ENCODE results near the gene PTPRN2. TPM values are rescaled to one million over a fixed set of nuclear protein-coding genes. Genes with fewer than 3 reads are reported as not detected.

The PTPRN2 gene
- total RNA-seq, 1 experiment from 2014 or later, result 1.7 TPM

GRCh38 chr7:157547611-157548010, 1040.0 kb downstream of the PTPRN2 start:
- Histone ChIP-seq H3K4me1 (ENCODE audit: low read length) (no peaks in the 10 kb centered on the region), H3K9ac (ENCODE audit: low read length) (no peak overlapping the region), H3K4me2 (ENCODE audit: low read depth, low read length, poor library complexity, severe bottlenecking) (no peak overlapping the region), H3K9me3 (ENCODE audit: low read length) (no peaks in the 10 kb centered on the region), H3K9me2 (replicated peaks; ENCODE audit: insufficient read depth, low read length) (no peaks in the 10 kb centered on the region), H2AFZ (ENCODE audit: low read length) (no peak overlapping the region), H4K20me1 (ENCODE audit: insufficient read depth, low read depth, low read length) (no peaks in the 10 kb centered on the region), H3K79me2 (ENCODE audit: low read length) (no peaks in the 10 kb centered on the region), H3K27me3 (ENCODE audit: low read length) (no peaks in the 10 kb centered on the region), H3K4me3 (ENCODE audit: low read length) (no peak overlapping the region), H3K36me3 (ENCODE audit: insufficient read depth, low read length) (no peaks in the 10 kb centered on the region), H3K27ac (ENCODE audit: low read length) (no peak overlapping the region)
- DNase-seq, result no peak

- Histone ChIP-seq H3K4me3 (ENCODE audit: low read length) (no peak overlapping the region), H3K27ac (ENCODE audit: low read length) (no peak overlapping the region), H3K4me1 (ENCODE audit: low read length) (no peaks in the 10 kb centered on the region), H3K27me3 (ENCODE audit: low read length) (no peaks in the 10 kb centered on the region), H3K79me2 (ENCODE audit: low read length) (no peaks in the 10 kb centered on the region), H3K36me3 (ENCODE audit: insufficient read depth, low read length) (no peaks in the 10 kb centered on the region), H3K9ac (ENCODE audit: low read length) (no peak overlapping the region), H2AFZ (ENCODE audit: low read length) (no peak overlapping the region), H3K4me2 (ENCODE audit: low read depth, low read length, poor library complexity, severe bottlenecking) (no peak overlapping the region), H4K20me1 (ENCODE audit: insufficient read depth, low read depth, low read length) (no peaks in the 10 kb centered on the region), H3K9me2 (replicated peaks; ENCODE audit: insufficient read depth, low read length) (no peaks in the 10 kb centered on the region), H3K9me3 (ENCODE audit: low read length) (no peaks in the 10 kb centered on the region)
- DNase-seq, result no peak
These were observed 1040.5 kb downstream of the PTPRN2 start for GRCh38 chr7:157547102-157547501.

GRCh38 chr7:157545681-157546060, 1042.0 kb downstream of the PTPRN2 start:
- Histone ChIP-seq H2AFZ (ENCODE audit: low read length) (no peak overlapping the region), H3K4me2 (ENCODE audit: low read depth, low read length, poor library complexity, severe bottlenecking) (no peak overlapping the region), H3K27me3 (ENCODE audit: low read length) (no peaks in the 10 kb centered on the region), H3K9ac (ENCODE audit: low read length) (no peak overlapping the region), H3K79me2 (ENCODE audit: low read length) (no peaks in the 10 kb centered on the region), H3K36me3 (ENCODE audit: insufficient read depth, low read length) (no peaks in the 10 kb centered on the region), H3K9me2 (replicated peaks; ENCODE audit: insufficient read depth, low read length) (no peaks in the 10 kb centered on the region), H3K4me3 (ENCODE audit: low read length) (no peak overlapping the region), H3K4me1 (ENCODE audit: low read length) (no peaks in the 10 kb centered on the region), H3K27ac (ENCODE audit: low read length) (no peak overlapping the region), H3K9me3 (ENCODE audit: low read length) (no peaks in the 10 kb centered on the region), H4K20me1 (ENCODE audit: insufficient read depth, low read depth, low read length) (no peaks in the 10 kb centered on the region)
- DNase-seq, result no peak

GRCh38 chr7:157544980-157545680, 1042.5 kb downstream of the PTPRN2 start:
- Histone ChIP-seq H3K79me2 (ENCODE audit: low read length) (no peaks in the 10 kb centered on the region), H3K27me3 (ENCODE audit: low read length) (no peaks in the 10 kb centered on the region), H3K27ac (ENCODE audit: low read length) (no peak overlapping the region), H2AFZ (ENCODE audit: low read length) (no peak overlapping the region), H3K4me3 (ENCODE audit: low read length) (no peak overlapping the region), H4K20me1 (ENCODE audit: insufficient read depth, low read depth, low read length) (no peaks in the 10 kb centered on the region), H3K9me2 (replicated peaks; ENCODE audit: insufficient read depth, low read length) (no peaks in the 10 kb centered on the region), H3K9ac (ENCODE audit: low read length) (no peak overlapping the region), H3K4me2 (ENCODE audit: low read depth, low read length, poor library complexity, severe bottlenecking) (no peak overlapping the region), H3K36me3 (ENCODE audit: insufficient read depth, low read length) (no peaks in the 10 kb centered on the region), H3K9me3 (ENCODE audit: low read length) (no peaks in the 10 kb centered on the region), H3K4me1 (ENCODE audit: low read length) (no peaks in the 10 kb centered on the region)
- no peak for DNase-seq

GRCh38 chr7:157544226-157544625, 1043.4 kb downstream of the PTPRN2 start:
- DNase-seq, result no peak
- Histone ChIP-seq H3K79me2 (ENCODE audit: low read length) (no peaks in the 10 kb centered on the region), H3K27ac (ENCODE audit: low read length) (no peak overlapping the region), H3K4me1 (ENCODE audit: low read length) (no peaks in the 10 kb centered on the region), H3K9me2 (replicated peaks; ENCODE audit: insufficient read depth, low read length) (no peaks in the 10 kb centered on the region), H2AFZ (ENCODE audit: low read length) (no peak overlapping the region), H3K36me3 (ENCODE audit: insufficient read depth, low read length) (no peaks in the 10 kb centered on the region), H3K9ac (ENCODE audit: low read length) (no peak overlapping the region), H3K4me2 (ENCODE audit: low read depth, low read length, poor library complexity, severe bottlenecking) (no peak overlapping the region), H3K4me3 (ENCODE audit: low read length) (no peak overlapping the region), H4K20me1 (ENCODE audit: insufficient read depth, low read depth, low read length) (no peaks in the 10 kb centered on the region), H3K9me3 (ENCODE audit: low read length) (no peaks in the 10 kb centered on the region), H3K27me3 (ENCODE audit: low read length) (no peaks in the 10 kb centered on the region)

- Histone ChIP-seq H3K4me3 (ENCODE audit: low read length) (no peak overlapping the region), H3K36me3 (ENCODE audit: insufficient read depth, low read length) (no peaks in the 10 kb centered on the region), H3K4me2 (ENCODE audit: low read depth, low read length, poor library complexity, severe bottlenecking) (no peak overlapping the region), H3K27ac (ENCODE audit: low read length) (no peak overlapping the region), H4K20me1 (ENCODE audit: insufficient read depth, low read depth, low read length) (no peaks in the 10 kb centered on the region), H3K9me2 (replicated peaks; ENCODE audit: insufficient read depth, low read length) (no peaks in the 10 kb centered on the region), H3K4me1 (ENCODE audit: low read length) (no peaks in the 10 kb centered on the region), H3K27me3 (ENCODE audit: low read length) (no peaks in the 10 kb centered on the region), H3K9ac (ENCODE audit: low read length) (no peak overlapping the region), H3K79me2 (ENCODE audit: low read length) (no peaks in the 10 kb centered on the region), H3K9me3 (ENCODE audit: low read length) (no peaks in the 10 kb centered on the region), H2AFZ (ENCODE audit: low read length) (no peak overlapping the region)
- no peak for DNase-seq
These were observed 1043.8 kb downstream of the PTPRN2 start for GRCh38 chr7:157543791-157544190.

- H3K9me2 ChIP-seq (replicated peaks; ENCODE audit: insufficient read depth, low read length), result no peaks in the 10 kb centered on the region
- H2AFZ ChIP-seq (ENCODE audit: low read length), result no peak overlapping the region
- no peaks in the 10 kb centered on the region for H3K4me1 ChIP-seq (ENCODE audit: low read length)
- H3K9ac ChIP-seq (ENCODE audit: low read length), result no peak overlapping the region
- H3K4me3 ChIP-seq (ENCODE audit: low read length), result no peak overlapping the region
- H4K20me1 ChIP-seq (ENCODE audit: insufficient read depth, low read depth, low read length), result no peaks in the 10 kb centered on the region
- no peaks in the 10 kb centered on the region for H3K9me3 ChIP-seq (ENCODE audit: low read length)
- no peak for DNase-seq
- H3K4me2 ChIP-seq (ENCODE audit: low read depth, low read length, poor library complexity, severe bottlenecking), result no peak overlapping the region
- H3K27ac ChIP-seq (ENCODE audit: low read length), result no peak overlapping the region
- no peaks in the 10 kb centered on the region for H3K36me3 ChIP-seq (ENCODE audit: insufficient read depth, low read length)
- no peaks in the 10 kb centered on the region for H3K79me2 ChIP-seq (ENCODE audit: low read length)
- no peaks in the 10 kb centered on the region for H3K27me3 ChIP-seq (ENCODE audit: low read length)
These were observed 1044.3 kb downstream of the PTPRN2 start for GRCh38 chr7:157543276-157543675.

GRCh38 chr7:157542068-157543021, 1045.3 kb downstream of the PTPRN2 start:
- H3K9me2 ChIP-seq (replicated peaks; ENCODE audit: insufficient read depth, low read length), result no peaks in the 10 kb centered on the region
- H3K27ac ChIP-seq (ENCODE audit: low read length), result no peak overlapping the region
- no peaks in the 10 kb centered on the region for H3K79me2 ChIP-seq (ENCODE audit: low read length)
- H3K9me3 ChIP-seq (ENCODE audit: low read length), result no peaks in the 10 kb centered on the region
- no peak overlapping the region for H3K4me3 ChIP-seq (ENCODE audit: low read length)
- H3K4me2 ChIP-seq (ENCODE audit: low read depth, low read length, poor library complexity, severe bottlenecking), result no peak overlapping the region
- DNase-seq, result no peak
- H4K20me1 ChIP-seq (ENCODE audit: insufficient read depth, low read depth, low read length), result no peaks in the 10 kb centered on the region
- H2AFZ ChIP-seq (ENCODE audit: low read length), result no peak overlapping the region
- no peaks in the 10 kb centered on the region for H3K4me1 ChIP-seq (ENCODE audit: low read length)
- H3K36me3 ChIP-seq (ENCODE audit: insufficient read depth, low read length), result no peaks in the 10 kb centered on the region
- no peaks in the 10 kb centered on the region for H3K27me3 ChIP-seq (ENCODE audit: low read length)
- no peak overlapping the region for H3K9ac ChIP-seq (ENCODE audit: low read length)
